ENCODE data around the gene IQSEC2.

Gene IQSEC2

GRCh38 chrX:53266914-53267313 is 14.5 kb downstream of the IQSEC2 start:
- no peak for DNase-seq (ENCODE audit: low spot score)

GRCh38 chrX:53265771-53266574 is 15.4 kb downstream of the IQSEC2 start:
- DNase-seq (ENCODE audit: low spot score): no peak

- peak; percentile 96 for DNase-seq (ENCODE audit: low spot score)
Observed at GRCh38 chrX:53263597-53264094, 17.7 kb downstream of the IQSEC2 start.

GRCh38 chrX:53262918-53263394 is 18.4 kb downstream of the IQSEC2 start:
- DNase-seq (ENCODE audit: low spot score): peak; percentile 95

- DNase-seq (ENCODE audit: low spot score): no peak
Observed at GRCh38 chrX:53262189-53262917, 19.0 kb downstream of the IQSEC2 start.

GRCh38 chrX:53261355-53261972 is 19.9 kb downstream of the IQSEC2 start:
- DNase-seq (ENCODE audit: low spot score): no peak

GRCh38 chrX:53260836-53261235 is 20.5 kb downstream of the IQSEC2 start:
- no peak for DNase-seq (ENCODE audit: low spot score)

- DNase-seq (ENCODE audit: low spot score): no peak
Observed at GRCh38 chrX:53257670-53258423, 23.5 kb downstream of the IQSEC2 start.

- no peak for DNase-seq (ENCODE audit: low spot score)
Observed at GRCh38 chrX:53257166-53257565, 24.2 kb downstream of the IQSEC2 start.

- DNase-seq (ENCODE audit: low spot score): no peak
Observed at GRCh38 chrX:53256446-53257041, 24.8 kb downstream of the IQSEC2 start.

- no peak for DNase-seq (ENCODE audit: low spot score)
Observed at GRCh38 chrX:53255738-53256191, 25.6 kb downstream of the IQSEC2 start.

GRCh38 chrX:53254570-53255461 is 26.6 kb downstream of the IQSEC2 start:
- DNase-seq (ENCODE audit: low spot score): no peak

- DNase-seq (ENCODE audit: low spot score): no peak
Observed at GRCh38 chrX:53253293-53254020, 27.9 kb downstream of the IQSEC2 start.

GRCh38 chrX:53251307-53251706 is 30.1 kb downstream of the IQSEC2 start:
- no peak for DNase-seq (ENCODE audit: low spot score)

- no peak for DNase-seq (ENCODE audit: low spot score)
Observed at GRCh38 chrX:53250556-53250955, 30.8 kb downstream of the IQSEC2 start.

GRCh38 chrX:53249408-53250042 is 31.9 kb downstream of the IQSEC2 start:
- no peak for DNase-seq (ENCODE audit: low spot score)

GRCh38 chrX:53247928-53248327 is 33.5 kb downstream of the IQSEC2 start:
- DNase-seq (ENCODE audit: low spot score): no peak

- DNase-seq (ENCODE audit: low spot score): no peak
Observed at GRCh38 chrX:53246231-53246630, 35.2 kb downstream of the IQSEC2 start.

- DNase-seq (ENCODE audit: low spot score): no peak
Observed at GRCh38 chrX:53244610-53245009, 36.8 kb downstream of the IQSEC2 start.
